ENCODE results near the gene CCDC106.

Gene CCDC106

DNA sequence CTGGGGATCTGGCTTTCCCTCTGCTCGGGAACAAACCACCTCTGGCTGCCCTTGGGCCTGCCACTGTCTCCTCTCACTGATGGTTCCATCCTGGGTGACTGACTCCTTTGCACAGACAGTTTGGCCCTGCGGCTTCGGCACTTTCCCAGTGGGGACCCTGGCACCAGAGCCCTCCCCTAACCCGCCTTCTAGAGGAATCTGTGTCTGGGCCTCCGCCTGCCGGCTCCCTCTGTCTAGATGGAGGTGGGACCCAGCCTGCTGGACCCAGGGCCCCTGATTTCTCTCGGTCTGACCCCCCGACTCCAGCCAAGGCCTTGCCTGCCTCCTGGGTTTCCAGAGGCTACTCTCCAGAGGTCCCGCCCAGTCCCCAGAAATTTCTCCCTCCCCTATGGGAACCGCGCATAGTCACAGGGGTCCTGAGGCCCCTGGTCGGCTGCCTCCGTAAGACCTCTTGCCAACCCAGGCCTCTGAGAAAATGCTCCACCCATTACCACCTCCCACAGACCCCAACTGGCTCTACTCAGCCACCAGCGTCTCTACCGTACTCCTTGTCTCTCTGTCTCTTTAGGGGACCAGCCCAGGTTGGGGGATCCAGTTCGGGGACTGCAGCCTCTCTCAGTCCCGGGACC lies 2.7 kb downstream of the CCDC106 start:
- no peak for DNase-seq (ENCODE audit: low read depth)

DNA sequence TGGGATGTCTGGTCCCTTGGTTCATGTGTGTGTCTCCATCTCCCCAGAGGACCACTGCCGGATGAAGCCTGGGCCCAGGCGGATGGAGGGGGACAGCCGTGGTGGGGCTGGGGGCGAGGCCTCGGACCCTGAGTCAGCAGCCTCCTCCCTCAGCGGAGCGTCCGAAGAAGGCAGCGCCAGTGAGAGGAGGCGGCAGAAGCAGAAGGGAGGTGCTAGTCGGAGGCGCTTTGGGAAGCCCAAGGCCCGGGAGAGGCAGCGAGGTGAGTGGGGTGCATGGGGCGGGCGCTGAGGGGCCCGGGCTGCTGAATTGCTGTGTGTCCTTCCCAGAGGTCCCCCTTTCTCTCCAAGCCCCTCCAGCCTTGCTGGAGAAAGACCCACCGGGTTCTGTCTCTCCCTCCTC lies 3.2 kb downstream of the CCDC106 start:
- no peak for DNase-seq (ENCODE audit: low read depth)

DNA sequence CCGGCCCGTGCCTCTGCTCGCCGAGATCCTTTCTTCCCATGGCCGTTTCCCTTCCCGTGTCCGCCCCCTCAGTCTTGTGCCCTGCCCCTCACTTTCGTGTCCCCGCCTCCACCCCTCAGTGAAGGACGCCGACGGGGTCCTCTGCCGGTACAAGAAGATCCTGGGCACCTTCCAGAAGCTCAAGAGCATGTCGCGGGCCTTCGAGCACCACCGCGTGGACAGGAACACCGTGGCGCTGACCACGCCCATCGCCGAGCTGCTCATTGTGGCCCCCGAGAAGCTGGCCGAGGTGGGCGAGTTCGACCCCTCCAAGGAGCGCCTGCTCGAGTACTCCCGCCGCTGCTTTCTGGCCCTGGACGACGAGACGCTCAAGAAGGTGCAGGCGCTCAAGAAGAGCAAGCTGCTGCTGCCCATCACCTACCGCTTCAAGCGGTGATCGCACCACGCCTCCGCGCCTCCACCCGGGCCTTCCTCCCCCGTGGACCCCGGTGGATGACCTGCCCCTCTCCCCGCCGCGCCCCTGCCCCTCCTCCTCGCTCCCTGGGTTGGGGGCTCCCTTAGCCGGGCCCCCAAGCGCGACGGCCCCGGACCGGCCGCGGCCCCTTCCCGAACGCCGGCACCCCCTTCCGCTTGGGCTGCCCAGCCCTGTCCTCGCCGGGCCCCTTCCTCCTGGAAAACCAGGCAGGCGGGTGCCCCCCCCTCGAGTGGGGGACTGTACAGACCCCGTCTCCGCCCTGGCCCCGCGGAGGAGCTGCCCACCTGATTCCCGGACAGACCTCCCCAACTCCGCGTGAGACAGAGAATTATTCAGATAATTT lies 4.5 kb downstream of the CCDC106 start:
- no peak for DNase-seq (ENCODE audit: low read depth)

DNA sequence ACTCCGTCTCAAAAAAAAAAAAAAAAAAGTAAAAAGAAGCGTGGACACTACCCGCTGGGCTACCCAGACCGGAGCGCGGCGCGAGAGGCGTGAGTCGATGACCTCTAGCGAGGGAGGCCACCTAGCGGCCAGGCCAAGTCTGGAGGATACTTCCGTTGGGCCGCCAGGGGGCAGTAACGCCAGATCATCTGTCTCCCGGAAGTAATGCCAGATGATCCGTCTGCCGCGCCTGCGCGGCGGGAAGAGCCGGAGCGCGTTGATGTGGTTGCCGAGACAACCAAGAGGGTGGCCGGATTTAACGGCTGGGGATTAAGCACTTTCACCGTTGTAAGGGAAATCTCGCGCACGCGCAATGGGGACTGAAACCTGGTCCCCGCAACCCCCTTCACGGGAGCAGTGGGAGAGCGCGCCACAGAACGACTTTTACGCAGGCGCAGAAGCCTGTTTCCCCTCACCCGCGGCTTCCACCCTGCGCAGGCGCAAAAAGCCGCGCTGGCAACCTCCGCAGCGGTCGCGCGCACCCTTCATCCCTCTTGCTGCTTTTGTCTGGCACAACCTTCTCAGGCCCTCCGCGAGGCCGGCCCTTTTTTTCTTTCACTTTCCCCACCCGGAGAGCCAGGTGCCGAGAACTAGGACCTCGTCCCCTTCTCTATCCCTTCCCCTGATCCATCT lies 5.8 kb downstream of the CCDC106 start:
- peak; percentile 100 for DNase-seq (ENCODE audit: low read depth)

DNA sequence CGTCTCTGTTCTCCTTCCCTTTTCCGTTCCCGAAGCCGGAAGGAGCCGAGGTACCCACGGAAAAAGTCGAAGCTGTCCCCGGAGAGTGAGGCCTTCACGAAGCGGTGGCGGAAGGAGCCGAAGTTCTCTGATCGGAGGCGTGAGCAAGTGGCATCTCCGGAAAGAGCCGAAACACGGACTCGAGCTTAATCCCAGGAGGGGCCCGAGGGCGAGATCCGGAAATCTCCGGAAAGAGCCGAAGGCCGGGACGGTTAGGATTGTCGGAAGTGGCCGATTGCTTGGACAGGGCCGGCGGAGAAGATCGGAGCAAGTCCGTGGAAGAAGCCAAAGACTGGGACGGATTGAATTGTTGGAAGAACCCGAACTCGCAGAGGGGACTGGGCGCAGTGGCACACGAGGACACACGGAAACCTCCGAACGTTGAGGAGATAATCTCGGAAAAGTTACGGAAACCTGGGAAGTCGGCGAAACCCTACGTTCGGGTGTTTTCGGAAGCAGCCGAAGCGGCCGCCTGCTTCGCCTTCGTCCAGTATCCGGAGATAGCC lies 6.4 kb downstream of the CCDC106 start:
- peak; percentile 96 for DNase-seq (ENCODE audit: low read depth)

DNA sequence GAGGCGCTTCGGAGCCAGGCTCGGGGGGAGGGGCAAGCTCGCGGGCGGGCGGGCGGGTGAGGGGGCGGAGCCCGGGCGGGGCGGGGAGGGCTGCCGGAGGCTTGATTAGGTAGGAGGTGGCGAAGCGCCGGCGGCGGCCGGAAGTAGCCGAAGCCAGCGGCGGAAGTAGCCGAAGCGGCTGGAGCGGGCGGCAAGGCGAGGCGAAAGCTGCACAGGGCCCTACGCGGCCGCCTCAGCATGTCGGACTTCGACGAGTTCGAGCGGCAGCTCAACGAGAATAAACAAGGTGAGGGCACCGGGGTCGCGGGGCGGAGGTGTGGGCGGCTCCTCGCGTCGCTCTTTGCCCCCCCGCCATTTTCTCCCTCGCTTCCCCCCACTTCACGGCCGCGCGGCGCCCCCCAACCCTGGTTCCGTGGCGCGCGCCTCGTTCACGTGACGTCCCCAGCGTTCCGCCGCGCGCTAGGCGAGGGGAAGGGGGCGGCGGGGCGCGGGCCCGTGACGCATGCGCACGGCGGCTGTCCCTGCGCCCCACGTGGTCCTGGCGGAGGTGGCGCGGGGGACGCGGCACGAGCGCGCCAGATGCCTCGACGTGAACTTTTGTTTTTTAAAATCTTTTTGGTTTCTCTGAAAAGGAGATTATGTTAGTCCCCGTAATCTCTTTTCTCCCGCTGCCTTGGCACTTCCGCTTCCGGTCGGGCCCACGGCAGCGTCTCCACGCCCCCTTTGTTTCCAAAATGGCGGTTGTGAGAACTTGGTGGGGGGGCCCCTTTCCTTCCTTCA lies 7.0 kb downstream of the CCDC106 start, which contains the start of gene U2AF2:
TSS of gene U2AF2 (plus strand) at position 168 of the 780 bp plus-strand sequence. CDS start at position 238, 70 bp downstream.
- peak; percentile 97 for DNase-seq (ENCODE audit: low read depth)

DNA sequence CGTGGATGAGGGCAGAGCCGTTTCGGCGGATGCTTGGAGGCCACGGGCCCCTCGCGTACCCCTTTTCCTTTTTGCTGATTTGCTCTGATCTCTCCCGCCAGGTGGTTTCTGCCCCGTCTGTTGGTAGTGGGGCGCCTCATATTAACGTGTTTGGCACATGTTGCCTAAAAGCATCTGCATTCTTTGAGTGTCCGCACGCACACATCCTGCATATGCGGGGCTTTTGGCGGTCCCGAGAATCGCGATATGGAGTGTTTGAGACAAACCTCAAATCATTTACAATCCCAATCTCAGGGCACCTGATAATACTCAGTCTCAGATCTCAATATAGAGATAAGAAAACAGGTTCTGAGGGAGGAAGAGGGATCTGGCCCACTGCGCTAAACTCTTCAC lies 7.6 kb downstream of the CCDC106 start:
- no peak for DNase-seq (ENCODE audit: low read depth)

DNA sequence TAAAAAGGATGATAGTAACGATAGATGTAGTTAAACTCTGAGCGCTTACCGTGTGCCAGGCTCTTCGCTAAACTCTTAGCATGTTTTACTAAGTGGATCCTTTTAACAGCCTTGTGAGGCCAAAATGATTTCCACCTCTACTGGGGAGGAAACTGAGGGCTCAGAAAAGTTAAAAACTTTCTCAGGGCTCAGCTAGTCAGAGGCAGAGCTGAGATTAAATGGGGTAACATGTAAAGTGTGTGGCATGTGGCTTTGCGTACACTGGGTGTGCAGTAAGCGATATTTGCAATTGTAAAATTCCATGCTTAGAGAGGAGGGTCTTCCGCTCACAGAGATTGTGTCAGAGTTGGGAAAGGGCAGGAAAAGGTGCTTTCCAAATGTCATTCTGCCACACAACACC lies 8.5 kb downstream of the CCDC106 start:
- DNase-seq (ENCODE audit: low read depth), result no peak

DNA sequence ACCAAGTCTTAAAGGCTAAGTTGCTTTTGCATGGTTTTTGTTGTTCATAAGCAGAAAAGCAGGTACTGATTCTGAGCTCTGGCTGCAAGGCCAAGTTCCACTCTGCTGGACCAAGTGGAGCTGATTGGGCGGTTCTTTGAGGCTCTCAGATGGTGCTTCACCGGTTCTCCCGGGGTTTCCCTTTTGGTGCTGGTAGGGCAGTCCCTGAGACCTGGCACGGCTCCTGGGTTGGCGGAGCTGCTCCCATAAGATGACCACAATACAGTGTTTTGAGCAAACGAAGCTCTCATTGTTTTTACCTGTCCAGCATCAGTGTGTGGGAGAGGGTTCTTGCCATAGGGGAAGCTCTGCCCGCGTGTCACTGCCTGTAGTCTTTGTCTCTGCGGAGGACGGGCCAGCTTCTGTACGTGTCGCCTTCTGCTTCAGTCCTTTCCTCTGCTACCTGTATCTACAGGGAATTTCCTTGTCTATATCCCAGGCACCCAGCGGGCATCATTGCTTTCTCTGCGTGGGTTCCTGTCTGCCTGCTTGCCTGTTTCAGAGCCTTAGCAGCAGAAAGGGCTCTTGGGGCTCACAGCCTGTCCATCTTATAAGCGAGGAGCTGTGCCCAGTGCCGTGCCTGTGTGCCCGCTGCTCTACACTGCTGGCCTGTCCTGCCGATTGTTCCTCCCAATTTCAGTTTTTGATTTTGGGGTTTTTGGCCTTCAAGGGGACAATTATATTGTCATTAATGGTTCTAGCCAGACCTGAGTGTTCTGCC lies 9.2 kb downstream of the CCDC106 start:
- DNase-seq (ENCODE audit: low read depth), result no peak

DNA sequence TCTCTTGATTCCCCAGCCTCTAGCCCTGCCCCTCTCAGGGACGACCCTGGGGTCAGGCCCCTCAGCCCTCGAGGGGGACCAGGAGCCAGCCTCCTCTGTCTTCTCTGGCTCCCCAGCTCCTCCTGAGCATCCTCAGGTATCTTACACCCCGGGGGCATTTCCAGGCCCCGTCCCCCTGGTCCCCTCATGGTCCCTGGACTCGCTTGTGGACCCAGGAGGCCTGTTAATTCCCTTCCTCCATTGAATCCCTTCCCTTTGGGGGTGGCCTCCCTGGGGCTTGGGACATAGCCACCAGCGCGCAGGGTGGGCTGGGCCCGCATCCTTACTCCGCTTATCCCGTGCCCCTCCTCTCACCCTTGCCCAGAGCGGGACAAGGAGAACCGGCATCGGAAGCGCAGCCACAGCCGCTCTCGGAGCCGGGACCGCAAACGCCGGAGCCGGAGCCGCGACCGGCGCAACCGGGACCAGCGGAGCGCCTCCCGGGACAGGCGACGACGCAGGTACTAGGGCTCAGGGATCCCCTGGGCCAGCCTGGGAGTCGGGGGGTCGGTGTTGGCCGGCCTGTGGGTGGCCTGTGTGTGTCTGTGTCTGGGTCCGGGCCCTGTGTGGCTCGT lies 10.9 kb downstream of the CCDC106 start:
- DNase-seq (ENCODE audit: low read depth), result no peak

DNA sequence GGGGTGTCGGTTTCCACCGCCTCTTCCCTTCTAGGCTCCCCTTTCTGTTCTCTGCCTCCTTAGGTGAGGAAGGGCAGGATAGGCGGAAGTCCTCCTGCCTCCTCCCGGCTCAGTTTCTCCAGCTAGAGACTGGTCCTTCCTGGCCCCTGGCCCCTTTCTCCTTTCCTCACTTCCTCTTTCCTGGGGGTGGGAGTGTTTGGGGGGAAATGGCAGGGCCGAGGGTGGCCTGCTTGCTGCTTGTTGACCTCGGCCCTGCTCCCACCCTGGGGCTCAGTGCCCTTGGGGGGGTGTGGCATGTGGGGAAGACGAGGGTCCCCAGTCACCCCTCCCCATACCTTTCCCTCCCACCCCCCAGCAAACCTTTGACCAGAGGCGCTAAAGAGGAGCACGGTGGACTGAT lies 11.8 kb downstream of the CCDC106 start:
- no peak for DNase-seq (ENCODE audit: low read depth)

DNA sequence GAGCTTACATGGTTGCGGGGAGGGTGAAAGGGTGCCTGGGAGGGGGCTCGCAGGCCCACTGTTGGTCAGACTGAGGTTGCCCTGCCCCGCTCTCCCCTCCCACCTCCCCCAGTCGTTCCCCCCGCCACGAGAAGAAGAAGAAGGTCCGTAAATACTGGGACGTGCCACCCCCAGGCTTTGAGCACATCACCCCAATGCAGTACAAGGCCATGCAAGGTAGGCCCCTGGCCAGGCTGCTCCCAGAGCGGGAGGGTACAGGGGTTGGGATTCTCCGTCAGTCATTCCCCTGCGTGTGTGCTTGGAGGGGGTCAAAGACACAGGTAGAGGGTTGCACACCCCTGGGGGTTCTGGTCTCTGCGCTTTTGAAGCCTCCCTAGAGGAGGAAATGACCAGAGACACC lies 12.4 kb downstream of the CCDC106 start:
- DNase-seq (ENCODE audit: low read depth), result no peak

DNA sequence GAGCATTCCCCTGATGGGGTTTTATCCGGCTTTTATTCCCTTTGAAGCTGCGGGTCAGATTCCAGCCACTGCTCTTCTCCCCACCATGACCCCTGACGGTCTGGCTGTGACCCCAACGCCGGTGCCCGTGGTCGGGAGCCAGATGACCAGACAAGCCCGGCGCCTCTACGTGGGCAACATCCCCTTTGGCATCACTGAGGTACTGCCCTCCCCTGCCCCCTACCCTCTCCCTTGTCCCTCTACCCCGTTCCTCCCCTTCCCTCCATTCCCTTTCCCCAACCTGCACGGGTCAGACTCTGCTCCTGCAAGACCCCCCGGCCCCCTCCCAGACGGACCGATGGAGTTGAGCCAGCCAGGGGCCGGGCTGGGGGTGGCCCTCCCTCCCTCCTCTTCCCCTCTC lies 13.0 kb downstream of the CCDC106 start:
- DNase-seq (ENCODE audit: low read depth), result no peak

DNA sequence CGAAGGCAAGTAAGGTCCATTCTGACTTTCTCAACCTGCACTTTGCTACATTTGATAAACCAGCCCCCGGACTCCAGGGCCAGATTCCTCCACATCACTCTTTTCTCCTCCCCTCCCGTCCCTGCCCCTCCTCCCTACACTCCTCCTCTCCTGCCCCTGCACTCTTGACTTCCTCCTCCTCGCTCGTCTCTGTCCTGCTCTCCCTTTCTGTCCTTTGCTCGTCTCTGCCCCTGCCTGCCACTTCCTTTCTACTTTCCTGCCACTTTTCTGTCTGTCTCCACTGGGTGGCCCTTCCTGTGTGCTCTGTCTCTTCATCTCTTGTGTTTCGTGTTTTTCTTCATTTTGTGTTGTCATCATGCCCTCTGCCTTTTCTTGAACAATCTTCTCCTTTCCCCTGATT lies 13.8 kb downstream of the CCDC106 start:
- no peak for DNase-seq (ENCODE audit: low read depth)

DNA sequence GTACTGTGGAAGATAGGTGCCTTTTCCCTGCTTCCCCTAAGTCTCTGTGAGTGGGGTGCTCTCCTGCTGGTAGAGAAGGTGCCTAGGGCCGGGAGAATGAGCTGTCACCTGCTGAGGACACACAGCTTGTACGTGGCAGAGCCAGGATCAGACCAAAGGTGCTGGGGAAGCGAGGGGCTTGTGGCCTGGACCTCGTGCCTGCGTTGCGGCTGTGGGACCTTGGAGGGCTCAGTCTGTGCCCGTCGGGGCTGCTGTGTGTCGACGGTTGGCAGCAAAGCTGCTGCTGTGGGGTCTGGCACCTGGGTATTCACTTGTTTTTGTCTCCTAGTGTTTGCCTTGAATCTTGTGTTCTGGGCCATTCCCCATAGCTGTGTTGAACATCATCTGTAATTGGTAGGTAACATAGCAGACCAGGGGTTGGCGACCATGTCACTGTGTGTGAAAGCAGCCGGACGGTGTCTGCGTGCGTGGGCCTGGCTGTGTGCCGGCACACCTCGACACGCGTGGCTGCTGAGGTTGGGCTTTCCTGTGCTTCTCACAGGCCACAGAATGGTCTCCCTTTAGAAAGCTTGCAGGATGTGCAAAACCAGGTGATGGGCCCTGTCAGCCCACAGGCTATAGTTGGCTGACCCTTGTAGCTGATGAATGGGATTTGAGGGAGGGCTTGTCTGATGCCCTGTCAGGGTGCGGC lies 16.0 kb downstream of the CCDC106 start:
- no peak for DNase-seq (ENCODE audit: low read depth)

DNA sequence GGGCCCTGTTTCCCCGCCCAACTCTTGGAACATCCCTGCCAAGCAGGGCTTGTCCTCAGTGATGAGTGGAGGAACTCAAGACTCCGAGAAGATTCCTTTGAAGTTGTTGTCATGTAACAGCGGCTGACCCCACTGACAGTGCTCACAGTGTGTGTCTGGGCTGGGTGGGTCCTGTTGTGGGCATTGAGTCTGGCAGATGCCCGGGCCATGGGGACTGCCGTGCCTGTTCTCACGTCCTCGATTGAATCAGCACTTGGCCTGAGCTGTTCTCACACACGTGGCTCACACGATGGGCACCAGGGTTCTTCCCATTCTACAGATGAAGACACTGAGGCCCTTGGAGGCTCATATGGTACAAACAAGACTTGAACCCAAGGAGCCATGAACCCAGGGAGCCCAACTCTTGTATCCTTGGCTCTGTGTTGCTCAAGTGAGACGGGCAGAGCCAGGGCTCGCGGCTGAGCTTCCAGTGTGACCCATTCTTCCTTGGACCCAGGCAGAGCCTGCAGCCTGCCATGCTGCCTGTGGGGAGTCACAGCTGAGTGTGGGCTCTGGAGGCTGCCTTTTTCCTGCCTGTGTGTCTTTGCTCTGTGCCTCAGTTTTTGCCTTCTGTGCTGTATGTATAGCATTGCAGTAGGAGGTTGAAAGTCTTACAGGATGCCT lies 18.5 kb downstream of the CCDC106 start:
- DNase-seq (ENCODE audit: low read depth), result no peak

DNA sequence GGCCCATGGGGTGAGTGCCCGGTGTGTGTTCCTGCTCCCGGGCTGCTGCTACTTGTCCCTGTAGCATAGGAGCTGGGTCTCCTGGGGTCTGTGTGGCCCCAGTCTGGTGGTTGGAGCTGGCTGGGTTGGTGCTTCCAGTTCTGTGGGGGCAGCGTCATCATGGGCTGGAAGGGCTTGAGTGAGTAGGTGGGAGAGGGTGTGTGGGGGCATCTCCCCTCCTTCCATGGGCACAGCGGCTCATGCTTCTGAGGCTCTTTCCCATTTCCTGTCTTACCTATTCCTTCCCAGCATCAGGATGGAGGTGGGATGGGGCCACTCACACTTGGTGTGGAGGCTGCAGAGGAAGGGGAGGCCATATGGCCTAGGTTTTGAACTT lies 19.0 kb downstream of the CCDC106 start:
- no peak for DNase-seq (ENCODE audit: low read depth)

DNA sequence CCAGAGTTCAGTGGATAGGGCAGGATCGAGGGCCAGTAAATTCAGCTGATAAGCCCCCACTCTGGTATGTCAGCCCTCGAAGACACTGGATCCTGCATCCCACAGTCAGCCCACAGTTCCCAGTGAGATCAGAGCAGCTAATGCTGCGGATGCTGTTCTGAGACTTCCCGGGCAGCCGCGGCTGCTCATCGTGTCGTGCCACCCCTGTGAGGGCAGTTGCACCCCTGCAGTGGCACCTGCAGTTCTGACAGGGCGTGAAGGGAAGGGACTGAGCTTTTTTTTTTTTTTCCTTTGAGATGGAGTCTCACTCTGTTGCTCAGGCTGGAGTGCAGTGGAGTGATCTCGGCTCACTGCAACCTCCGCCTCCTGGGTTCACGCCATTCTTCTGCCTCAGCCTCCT lies 19.5 kb downstream of the CCDC106 start:
- no peak for DNase-seq (ENCODE audit: low read depth)

DNA sequence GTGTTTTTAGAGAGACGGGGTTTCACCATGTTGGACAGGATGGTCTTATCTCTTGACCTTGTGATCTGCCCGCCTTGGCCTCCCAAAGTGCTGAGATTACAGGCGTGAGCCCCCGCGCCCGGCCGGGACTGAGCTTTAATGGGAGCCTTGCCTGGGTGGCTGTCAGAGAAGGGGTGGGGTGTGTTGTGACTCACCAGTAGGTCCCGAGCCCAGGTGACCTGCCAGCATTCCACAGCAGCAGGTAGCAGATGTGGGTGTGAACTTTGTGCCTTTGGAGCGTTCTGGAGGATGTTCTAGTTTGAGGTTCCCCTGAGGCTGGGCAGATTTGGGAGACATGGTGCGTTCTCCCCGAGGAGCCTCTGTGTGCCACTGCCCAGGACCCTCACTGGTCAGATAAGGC lies 19.9 kb downstream of the CCDC106 start:
- no peak for DNase-seq (ENCODE audit: low read depth)
